GM12892 (cell line): Measurements from ENCODE around the gene KLRC1.

Source experiments
- POLR2A ChIP-seq: IDR thresholded peaks from 2 replicates; pipeline ENCODE4 v1.6.1; 2011; ENCODE audit warnings: low read depth, low read length, control low read depth
- POLR2AphosphoS5 ChIP-seq: IDR thresholded peaks from 2 replicates; pipeline ENCODE4 v1.6.1; 2011; ENCODE audit warnings: low read depth, low read length, control low read depth
- TAF1 ChIP-seq: IDR thresholded peaks from 2 replicates; pipeline ENCODE4 v1.6.1; 2011; ENCODE audit warnings: low read depth, mild to moderate bottlenecking, control low read depth, low read length, borderline replicate concordance

- TF ChIP-seq TAF1 (no peak), POLR2A (no peak), POLR2AphosphoS5 (no peak)
These were observed 3.7 kb upstream of the KLRC1 start for GRCh38 chr12:10456856-10457255.
